ENCODE data around the gene BSG.
"Not testable (repeated sequence)": the region's sequence is repeated elsewhere in the genome, so short reads cannot be mapped to it uniquely, and the experiment has no call there.

BSG gene

DNA sequence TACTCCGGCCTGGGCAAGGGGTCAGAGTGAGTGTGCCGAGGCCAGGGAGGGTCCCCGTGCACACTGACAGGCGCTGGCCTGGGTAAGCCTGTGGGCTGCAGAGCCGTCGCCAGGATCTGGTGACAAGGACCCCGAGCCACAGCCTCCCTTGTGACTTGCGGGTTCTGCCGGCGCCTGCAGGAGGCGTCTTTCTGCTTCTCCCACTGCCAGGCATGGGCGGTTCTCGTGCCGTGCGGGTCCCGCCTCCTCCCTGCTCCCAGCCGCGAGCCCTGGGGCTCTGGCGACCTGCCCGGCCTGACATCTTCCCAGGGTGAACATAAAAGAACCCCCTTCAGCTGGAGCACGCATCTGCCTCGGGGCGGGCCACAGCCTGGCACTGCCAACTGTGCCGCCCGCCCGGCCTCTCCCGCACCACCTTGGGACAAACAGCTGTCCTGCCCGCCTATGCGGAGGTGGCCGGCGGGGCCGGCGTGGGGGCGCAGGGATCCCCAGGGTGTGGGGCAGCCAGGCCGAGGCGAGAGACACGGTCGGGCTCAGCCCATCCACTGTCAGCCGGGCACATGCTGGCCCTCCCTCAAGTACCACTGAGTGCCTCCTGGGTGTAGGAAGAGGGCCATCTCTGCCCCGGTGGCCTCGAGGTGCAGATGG lies 15.8 kb downstream of the BSG start:
- peak; percentile 64 for DNase-seq (ENCODE audit: low read depth)

DNA sequence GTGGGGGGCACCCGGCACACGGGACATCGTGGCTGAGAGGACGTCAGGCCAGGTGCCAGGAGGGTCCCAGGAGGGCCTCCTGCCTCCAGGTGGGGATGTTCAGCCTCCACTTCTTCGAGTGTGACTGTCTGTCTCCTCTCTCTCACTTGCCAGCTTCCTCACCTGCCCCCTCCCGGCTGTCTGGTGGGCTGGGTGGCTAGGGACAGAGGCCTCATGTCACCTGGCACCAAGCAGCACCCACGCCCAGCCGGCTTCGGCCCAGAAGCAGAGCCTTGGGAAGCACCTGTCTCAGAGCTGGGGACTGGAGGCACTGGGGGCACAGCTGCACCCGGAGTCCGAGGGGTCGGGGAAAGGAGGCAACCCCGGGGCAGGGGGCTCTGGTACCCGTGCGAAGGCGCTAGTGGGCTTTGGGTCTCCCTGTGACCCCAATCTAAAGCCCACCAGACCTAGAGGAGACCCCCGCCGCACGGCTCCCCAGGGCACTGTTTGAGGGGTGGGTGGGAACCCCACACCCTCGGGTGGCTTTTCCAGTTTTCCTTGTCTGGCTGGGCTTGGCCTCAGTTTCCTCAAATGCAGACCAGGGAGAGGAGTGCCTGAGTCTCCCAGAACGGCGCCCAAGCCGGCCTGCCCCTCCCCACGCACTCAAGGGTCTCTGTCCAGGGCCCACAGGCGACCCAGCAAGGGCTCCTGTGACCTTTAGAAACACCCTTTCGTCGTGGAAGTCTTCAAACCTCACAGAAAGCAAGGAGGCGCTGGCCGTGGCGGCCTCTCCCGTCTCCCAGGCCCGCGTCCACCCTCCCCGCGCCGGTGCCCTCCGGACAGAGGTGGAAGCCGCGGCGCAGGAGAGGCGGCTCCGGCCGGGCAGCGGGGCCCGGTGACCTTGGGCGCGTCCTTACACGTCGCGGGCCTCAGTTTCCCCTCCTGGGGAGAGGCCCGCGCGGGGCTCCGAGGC lies 16.6 kb downstream of the BSG start:
- no peak for DNase-seq (ENCODE audit: low read depth)

DNA sequence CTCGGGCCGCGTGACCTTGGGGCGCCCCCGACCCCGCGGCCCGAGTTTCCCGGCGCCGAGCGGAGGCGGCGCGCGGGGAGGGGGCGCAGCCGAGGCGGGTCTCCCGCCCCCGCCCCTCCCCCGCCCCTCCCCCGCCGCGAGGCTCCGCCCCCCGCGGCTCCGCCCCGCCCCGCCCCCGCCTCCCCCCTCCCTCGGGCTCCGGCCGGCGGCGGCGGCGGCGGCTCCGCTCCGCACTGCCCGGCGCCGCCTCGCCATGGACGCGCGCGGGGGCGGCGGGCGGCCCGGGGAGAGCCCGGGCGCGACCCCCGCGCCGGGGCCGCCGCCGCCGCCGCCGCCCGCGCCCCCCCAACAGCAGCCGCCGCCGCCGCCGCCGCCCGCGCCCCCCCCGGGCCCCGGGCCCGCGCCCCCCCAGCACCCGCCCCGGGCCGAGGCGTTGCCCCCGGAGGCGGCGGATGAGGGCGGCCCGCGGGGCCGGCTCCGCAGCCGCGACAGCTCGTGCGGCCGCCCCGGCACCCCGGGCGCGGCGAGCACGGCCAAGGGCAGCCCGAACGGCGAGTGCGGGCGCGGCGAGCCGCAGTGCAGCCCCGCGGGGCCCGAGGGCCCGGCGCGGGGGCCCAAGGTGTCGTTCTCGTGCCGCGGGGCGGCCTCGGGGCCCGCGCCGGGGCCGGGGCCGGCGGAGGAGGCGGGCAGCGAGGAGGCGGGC lies 17.4 kb downstream of the BSG start, which contains the start of gene HCN2:
Gene HCN2 (plus strand): TSS at position 189 of the 703 bp plus-strand sequence. CDS start 65 bp downstream, at position 254.
- DNase-seq (ENCODE audit: low read depth) = no peak

DNA sequence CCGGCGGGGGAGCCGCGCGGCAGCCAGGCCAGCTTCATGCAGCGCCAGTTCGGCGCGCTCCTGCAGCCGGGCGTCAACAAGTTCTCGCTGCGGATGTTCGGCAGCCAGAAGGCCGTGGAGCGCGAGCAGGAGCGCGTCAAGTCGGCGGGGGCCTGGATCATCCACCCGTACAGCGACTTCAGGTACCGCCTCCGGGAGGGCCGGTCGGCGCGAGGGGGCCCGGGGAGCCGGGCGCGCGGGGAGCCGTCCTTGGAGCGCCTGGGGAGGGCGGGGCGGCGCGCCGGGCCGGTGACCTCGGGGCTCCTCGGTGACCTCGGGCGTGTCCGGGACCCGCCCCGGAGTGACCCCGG lies 18.0 kb downstream of the BSG start:
- peak; percentile 27 for DNase-seq (ENCODE audit: low read depth)

DNA sequence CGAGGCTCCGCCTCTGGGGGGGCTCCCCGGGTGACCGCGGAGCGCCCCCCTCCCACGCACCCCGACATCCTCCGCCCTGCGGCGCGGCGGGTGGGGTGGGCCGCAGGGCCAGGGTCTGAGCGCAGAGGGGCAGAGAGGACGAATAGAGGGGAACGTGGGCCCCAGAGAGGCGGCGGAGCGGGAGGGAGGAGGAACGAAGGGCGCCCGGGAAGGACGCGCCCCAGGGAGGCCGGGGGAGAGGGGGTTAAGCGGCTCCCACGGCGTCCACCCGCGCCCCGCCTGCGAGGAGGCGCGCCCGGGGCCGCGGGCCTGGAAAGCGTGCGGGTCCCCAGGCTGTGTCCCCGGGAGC lies 18.3 kb downstream of the BSG start:
- no peak for DNase-seq (ENCODE audit: low read depth)

DNA sequence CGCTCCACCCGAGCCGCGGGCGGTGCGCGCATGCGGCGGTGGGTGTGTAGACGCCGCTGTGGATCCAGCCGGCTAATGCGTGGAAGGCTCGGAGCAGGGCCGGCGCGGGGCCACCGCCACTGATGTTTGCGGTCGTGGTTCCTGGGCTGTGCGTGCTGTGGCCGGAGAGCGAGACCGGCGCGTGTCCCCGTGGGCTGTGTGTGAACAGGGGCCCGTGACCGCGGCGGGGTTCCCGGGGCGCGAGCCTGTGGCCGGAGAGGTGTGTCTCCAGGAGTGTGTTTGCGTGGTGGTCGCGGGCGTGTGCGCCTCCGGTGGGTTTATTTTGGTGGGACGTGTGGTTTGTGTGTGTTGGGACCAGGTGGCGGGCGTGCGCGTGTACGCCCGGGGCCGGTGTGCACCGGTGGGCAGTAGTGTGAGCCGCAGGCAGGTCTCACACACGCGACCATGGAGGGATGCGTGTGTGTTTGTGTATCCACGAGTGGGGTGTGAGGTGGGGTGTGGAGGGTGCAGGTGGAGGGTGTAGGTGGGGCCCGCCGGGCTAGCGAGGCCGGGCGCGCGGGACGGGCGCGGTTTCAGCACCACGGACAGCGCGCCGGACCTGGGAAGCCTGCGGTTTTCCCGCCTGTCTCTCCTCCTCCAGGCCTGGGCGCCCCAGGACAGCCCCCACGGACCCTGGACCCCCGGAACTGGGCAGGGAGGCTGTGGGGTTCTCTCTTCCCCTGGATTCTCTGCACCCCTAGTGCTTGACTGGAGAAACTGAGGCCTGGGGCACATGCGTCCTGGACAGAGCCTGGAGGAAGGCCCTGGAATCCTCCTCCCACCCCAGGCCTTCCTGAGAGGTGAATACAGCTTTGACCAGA lies 18.9 kb downstream of the BSG start:
- no peak for DNase-seq (ENCODE audit: low read depth)

DNA sequence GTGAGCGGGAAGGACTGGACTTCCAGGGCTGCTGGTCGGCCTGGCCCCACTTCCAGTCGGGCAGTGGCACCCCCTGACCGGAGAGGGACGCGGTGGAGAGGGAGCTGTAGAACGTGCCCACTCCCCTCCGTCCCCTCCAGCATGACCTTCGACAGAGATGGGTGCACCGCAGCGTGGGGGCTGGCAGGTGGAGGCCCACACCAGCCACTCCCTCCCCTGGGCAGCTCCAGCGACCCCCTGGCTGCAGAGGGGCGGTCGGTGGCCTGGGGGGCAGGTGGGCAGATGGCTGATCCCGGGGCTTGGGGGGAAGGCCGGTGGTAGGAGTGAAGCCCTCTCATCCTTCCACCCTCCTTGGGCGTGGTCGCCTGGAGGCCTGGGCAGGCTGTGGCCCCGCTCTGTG lies 19.7 kb downstream of the BSG start:
- DNase-seq (ENCODE audit: low read depth) = no peak

DNA sequence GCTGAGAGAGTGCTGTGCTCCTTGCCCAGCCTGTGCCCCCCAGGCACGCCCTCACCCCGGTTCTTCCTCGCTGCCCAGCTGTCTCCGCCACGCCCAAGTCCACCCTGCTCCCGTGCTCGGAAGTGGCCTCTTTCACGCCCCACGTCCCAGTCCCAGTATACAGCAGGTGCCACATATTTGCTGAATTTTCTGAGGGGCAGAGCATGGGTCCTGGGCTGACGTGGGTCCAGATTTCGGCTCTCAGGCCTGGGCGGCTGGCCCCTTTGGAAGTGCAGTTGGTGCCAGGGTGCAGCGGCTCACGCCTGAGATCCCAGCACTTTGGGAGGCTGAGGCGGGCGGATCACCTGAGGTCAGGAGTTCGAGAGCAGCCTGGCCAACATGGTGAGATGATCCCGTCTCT lies 20.7 kb downstream of the BSG start:
- DNase-seq (ENCODE audit: low read depth) = no peak

DNA sequence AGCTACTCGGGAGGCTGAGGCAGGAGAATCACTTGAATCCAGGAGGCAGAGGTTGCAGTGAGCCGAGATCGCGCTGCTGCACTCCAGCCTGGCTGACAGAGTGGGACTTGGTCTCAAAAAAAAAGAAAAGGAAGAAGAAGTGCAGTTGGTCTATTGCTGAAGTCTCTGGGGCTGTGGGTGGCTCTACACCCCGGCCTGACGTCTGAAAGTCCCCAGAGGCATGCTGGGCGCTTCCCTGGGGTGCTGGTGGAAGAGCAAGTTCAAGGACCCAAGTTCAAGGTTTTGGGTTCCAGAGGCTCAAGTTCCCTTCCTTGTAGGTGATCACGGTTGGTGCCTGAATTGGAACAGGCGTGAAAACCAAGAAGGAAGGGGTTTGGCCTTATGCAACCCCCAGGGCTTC lies 21.1 kb downstream of the BSG start:
- DNase-seq (ENCODE audit: low read depth) = no peak

DNA sequence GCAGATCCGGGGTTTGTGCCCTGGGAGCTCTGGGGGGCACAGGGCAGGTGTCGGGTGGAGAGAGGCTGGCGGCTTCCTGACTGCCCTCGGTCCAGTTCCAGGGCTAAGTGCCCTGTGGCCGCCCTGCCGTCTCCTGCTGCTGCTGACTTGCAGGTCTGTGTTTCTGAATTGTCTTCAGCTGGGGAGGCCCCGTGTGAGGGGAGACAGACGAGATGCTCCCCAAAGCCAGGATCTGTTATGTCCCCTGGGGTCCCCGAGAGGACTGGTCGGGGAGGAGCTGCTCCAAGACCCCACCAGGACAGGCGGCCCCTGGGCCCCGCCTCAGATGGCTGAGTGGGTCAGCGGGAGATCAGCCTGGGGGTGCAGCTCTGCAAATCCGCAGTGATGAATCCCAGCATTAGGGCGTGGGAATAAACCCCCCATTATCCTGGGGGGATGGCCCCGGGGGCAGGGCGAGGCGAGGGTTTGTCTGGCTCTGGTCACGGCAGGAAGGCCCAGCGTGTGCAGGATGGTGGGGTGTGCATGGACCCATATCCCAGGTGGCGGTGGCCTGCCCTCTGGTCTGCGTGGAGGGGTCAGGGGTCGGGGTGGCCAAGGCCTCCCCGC lies 22.0 kb downstream of the BSG start:
- no peak for DNase-seq (ENCODE audit: low read depth)

DNA sequence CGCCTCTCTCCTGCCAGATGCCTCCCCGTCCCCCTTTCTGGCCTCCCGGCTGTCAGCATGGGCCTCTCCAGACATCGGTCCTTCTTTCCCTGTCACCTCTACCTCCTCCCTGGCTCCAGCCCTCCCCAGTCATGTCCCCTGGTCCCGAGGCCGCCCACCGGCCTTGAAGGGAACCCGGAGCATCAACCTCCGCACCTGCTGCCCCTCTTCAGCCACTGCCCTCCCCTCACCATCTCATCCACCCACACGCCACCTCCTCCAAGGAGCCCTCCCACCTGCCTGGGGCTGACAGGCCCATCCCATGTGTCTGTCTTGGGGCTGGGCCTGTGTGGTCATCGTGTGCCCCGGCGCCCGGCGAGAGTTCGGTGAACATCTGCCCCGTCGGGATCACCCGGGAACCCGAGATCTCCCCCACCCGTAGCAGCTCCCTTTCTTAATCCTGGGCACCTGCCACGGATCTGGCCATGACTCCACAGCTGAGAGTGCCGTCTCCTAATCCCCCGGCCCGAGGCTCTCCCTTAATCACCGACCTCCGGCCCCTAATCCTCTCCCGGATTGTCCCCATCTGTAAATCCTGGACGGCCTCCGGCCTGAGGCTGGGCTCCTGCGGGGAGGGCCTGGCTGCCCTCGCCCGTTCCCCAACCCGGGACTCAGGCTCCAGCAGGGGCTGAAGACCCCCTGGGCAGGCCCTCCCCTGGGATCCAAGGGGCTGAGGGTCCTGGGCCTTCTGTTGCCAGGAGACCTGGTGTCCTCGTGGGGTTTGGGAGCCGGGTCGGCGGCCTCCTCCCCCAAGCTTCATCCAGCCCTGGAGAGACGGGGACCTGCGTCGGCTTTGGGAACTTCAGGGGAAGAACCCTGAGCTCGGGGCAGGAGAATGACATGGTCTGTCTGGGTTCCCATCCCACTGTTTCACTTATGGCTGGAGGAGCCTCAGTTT lies 23.2 kb downstream of the BSG start:
- no peak for DNase-seq (ENCODE audit: low read depth)

DNA sequence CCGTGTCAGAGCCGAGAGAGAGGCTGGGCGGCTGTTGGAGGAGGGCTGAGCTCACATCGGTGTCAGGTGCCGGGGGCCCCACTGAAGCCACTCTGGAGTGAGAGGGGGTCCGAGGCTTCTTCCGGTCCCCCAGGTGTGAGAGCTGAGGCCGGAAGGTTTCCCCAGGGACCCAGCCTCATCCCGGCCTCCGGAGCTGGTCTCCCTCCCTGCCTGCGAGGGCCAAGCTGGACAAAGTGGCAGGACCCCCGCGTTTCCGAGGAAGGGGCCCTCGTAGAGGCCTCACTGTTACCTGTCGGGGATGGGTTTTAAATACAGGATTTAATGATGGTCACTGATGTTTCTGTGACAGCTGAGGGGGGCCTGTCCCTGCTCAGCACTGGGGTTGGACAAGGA lies 23.9 kb downstream of the BSG start:
- DNase-seq (ENCODE audit: low read depth) = no peak

DNA sequence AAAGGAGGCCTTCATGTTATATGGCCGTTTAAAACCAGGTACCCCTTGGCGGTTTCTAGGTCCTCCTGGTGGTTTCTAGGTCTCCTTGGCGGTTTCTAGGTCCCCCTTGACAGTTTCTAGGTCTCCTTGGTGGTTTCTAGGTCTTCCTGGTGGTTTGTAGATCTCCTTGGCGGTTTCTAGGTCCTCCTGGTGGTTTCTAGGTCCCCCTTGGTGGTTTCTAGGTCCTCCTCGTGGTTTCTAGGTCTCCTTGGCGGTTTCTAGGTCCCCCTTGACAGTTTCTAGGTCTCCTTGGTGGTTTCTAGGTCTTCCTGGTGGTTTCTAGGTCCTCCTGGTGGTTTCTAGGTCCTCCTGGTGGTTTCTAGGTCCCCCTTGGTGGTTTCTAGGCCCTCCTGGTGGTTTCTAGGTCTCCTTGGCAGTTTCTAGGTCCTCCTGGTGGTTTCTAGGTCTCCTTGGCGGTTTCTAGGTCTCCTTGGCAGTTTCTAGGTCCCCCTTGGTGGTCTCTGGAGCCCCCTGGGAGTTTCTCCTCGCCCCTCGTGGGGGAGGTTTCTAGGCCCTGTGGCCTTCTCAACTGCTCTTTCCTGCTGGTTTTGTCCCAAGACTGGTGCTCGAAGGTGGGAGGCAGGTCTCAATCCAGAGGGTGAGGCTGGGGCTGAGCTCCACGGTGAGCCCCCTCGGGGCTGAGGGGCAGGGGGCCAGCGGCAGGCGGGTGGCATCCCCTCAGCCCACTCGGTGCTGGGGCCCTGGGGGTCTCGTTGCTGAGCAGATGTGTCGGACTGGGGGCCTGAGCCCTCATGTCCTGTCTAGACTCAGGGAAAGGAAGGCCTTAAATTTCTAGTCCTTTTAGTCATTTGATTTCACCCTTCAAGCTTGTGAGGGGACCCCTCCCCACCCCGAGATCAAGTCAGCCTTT lies 25.3 kb downstream of the BSG start:
- no peak for DNase-seq (ENCODE audit: low read depth)

DNA sequence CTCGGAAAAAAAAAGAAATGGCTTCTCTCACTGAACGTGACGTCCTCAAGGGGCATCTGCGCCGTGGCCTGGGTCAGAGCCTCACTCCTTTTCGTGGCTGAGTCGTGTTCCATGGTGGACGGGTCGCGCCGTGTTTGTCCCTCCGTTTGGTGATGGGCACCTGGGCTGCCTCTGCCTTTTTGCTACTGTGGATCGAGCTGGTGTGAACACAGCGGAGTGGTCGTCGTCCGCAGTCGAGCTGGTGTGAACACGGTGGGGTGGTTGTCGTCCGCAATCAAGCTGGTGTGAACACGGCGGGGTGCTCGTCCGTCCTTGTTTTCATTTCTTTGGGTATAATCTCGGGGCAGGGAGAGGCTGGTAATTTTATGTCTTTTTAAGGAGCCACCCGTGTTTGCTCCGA lies 28.9 kb downstream of the BSG start:
- no peak for DNase-seq (ENCODE audit: low read depth)

DNA sequence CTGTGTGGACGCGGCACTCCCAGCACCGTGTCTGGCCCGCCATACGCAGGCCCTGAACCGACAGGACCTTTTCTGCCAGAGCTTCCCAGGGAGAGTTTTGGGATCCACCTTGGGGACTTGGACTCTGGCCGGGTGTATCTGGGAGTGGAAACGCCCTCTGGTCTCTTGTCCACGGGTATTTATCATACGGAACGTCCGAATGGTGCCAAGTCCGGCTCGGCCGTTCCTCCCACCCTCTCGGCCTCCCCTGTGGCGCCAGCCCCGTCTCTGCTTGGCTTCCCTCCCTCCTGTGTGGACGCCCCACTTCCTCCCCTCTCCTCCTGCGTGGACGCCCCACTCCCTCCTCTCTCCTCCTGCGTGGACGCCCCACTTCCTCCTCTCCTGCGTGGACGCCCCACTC lies 29.4 kb downstream of the BSG start:
- no peak for DNase-seq (ENCODE audit: low read depth)

DNA sequence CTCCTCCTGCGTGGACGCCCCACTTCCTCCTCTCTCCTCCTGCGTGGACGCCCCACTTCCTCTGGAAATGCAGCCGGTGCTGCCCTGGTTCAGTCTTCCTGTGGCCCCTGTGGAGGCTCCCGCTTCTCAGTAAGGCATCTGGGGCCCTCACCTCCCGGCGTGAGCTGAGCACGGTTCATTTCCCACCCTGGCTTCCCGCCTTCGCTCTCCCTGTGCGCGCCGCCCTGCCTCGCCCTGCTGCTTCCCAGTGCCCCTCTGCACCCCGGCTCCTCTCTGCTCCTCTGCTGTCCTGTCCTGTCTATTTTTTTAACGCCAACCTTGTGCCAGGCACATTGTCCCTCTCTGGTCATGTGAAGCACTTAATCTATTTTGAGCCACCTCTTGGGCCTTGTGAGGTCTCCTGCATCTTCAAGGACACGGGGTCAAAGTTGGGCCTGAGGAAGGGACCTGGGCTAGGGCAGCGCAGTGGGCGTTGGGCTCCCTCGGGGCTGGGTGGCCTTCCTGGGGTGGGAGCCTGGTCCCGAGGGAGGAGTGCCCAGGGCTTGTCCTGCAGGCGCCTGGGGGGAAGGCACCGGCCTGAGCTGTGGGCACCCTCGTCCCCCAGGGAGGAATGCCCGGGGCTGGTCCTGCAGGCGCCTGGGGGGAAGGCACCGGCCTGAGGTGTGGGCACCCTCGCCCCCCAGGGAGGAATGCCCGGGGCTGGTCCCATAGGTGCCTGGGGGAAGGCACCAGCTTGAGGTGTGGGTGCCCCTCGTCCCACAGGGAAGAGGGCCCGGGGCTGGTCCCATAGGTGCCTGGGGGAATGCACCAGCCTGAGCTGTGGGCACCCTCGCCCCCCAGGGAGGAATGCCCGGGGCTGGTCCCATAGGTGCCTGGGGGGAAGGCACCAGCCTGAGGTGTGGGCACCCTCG lies 30.2 kb downstream of the BSG start:
- no peak for DNase-seq (ENCODE audit: low read depth)

DNA sequence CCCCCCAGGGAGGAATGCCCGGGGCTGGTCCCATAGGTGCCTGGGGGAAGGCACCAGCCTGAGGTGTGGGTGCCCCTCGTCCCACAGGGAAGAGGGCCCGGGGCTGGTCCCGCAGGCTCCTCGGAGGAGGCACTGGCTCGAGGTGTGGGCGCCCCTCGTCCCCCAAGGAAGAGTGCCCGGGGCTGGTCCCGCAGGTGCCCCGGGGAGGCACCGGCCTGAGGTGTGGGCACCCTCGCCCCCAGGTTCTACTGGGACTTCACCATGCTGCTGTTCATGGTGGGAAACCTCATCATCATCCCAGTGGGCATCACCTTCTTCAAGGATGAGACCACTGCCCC lies 30.9 kb downstream of the BSG start:
- DNase-seq (ENCODE audit: low read depth) = not testable (repeated sequence)

DNA sequence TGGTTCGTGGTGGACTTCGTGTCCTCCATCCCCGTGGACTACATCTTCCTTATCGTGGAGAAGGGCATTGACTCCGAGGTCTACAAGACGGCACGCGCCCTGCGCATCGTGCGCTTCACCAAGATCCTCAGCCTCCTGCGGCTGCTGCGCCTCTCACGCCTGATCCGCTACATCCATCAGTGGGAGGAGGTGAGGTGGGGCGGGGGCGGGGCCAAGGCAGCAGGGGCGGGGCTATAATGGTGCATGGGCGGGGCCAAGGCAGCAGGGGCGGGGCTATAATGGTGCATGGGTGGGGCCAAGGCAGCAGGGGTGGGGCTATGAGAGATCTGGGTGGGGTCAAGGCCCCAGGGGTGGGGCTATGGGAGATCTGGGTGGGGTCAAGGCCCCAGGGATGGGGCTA lies 31.4 kb downstream of the BSG start:
- DNase-seq (ENCODE audit: low read depth) = not testable (repeated sequence)
